HEK293 (cell line): ENCODE data around the gene IRX4.

ENCODE experiments used
- CTCF ChIA-PET: fragments of 350-600 bp; formaldehyde crosslinking; extraction: SDS; loops from one replicate; lab custom pipeline; 2021; ENCODE audit warnings: antibody characterized with exemption; lab: Yijun Ruan, JAX
- POLR2A ChIA-PET: fragments of 300-600 bp; formaldehyde crosslinking; extraction: SDS; loops from one replicate; lab custom pipeline; 2020; ENCODE audit warnings: antibody characterized with exemption, inconsistent platforms; lab: Yijun Ruan, JAX
- H3K27ac ChIP-seq: fragments of 200-500 bp; sonication (Bioruptor generic); 2 replicates; pipeline ENCODE4 v1.5.1; 2014; ENCODE audit warnings: low read depth, low read length, control low read depth, inconsistent platforms; ENCODE audit errors: extremely low read depth
- H3K36me3 ChIP-seq, 2 experiments: fragments of 200-500 bp in 1 of 2; sonication (Bioruptor generic) in 1 of 2; 1 replicate in 1 of 2; 2 replicates in 1 of 2; pipeline ENCODE4 v1.5.1; 2014 to 2017; ENCODE audit warnings: inconsistent platforms in 2 of 2, low read length in 2 of 2; ENCODE audit not compliant: control insufficient read depth in 2 of 2, insufficient read depth in 1 of 2
- H3K4me1 ChIP-seq: fragments of 200-500 bp; sonication (Bioruptor generic); 2 replicates; pipeline ENCODE4 v1.5.1; 2014; ENCODE audit warnings: mild to moderate bottlenecking, low read length, inconsistent platforms; ENCODE audit not compliant: control insufficient read depth, insufficient read depth
- H3K4me3 ChIP-seq: 2 replicates; pipeline ENCODE4 v1.5.1; 2011; ENCODE audit warnings: low read depth, mild to moderate bottlenecking, control low read depth, low read length, moderate library complexity
- H3K9me3 ChIP-seq: fragments of 200-500 bp; sonication (Bioruptor generic); 2 replicates; pipeline ENCODE4 v1.5.1; 2014; ENCODE audit warnings: low read depth, low read length, inconsistent platforms; ENCODE audit not compliant: control insufficient read depth, insufficient read depth
- KLF10 ChIP-seq: fragments of 450-650 bp; IDR thresholded peaks from 2 replicates; pipeline ENCODE4 v1.5.1; 2018; ENCODE audit warnings: missing biosample characterization, mild to moderate bottlenecking, missing genetic modification characterization
- MZF1 ChIP-seq: fragments of 450-650 bp; formaldehyde crosslinking; IDR thresholded peaks from 2 replicates; pipeline ENCODE4 v1.5.1; 2017; ENCODE audit warnings: missing biosample characterization, missing genetic modification characterization, borderline replicate concordance
- TCF7L2 ChIP-seq: IDR thresholded peaks from 2 replicates; pipeline ENCODE4 v1.6.1; 2011; ENCODE audit warnings: low read depth, mild to moderate bottlenecking, inconsistent platforms, low read length, moderate library complexity, borderline replicate concordance
- WT1 ChIP-seq: fragments of 450-650 bp; formaldehyde crosslinking; IDR thresholded peaks from 2 replicates; pipeline ENCODE4 v1.5.1; 2016; ENCODE audit warnings: missing biosample characterization, missing genetic modification characterization
- ZNF398 ChIP-seq: fragments of 450-650 bp; formaldehyde crosslinking; IDR thresholded peaks from 2 replicates; pipeline ENCODE4 v1.5.1; 2017; ENCODE audit warnings: missing biosample characterization, missing genetic modification characterization
- ZNF433 ChIP-seq: fragments of 450-650 bp; formaldehyde crosslinking; IDR thresholded peaks from 2 replicates; pipeline ENCODE4 v1.5.1; 2016; ENCODE audit warnings: missing biosample characterization, missing genetic modification characterization, low read depth
- ZNF473 ChIP-seq: fragments of 450-650 bp; formaldehyde crosslinking; IDR thresholded peaks from 2 replicates; pipeline ENCODE4 v1.5.1; 2017; ENCODE audit warnings: missing biosample characterization, missing genetic modification characterization
- ZNF548 ChIP-seq: fragments of 450-650 bp; formaldehyde crosslinking; IDR thresholded peaks from 2 replicates; pipeline ENCODE4 v1.5.1; 2016; ENCODE audit warnings: missing biosample characterization, missing genetic modification characterization
- ZNF549 ChIP-seq: fragments of 450-650 bp; IDR thresholded peaks from 2 replicates; pipeline ENCODE4 v1.5.1; 2018; ENCODE audit warnings: missing biosample characterization, missing genetic modification characterization, mild to moderate bottlenecking, inconsistent platforms, moderate library complexity
- ZNF664 ChIP-seq: fragments of 450-650 bp; formaldehyde crosslinking; IDR thresholded peaks from 2 replicates; pipeline ENCODE4 v1.5.1; 2016; ENCODE audit warnings: missing biosample characterization, missing genetic modification characterization
- ZNF776 ChIP-seq: fragments of 450-650 bp; formaldehyde crosslinking; IDR thresholded peaks from 2 replicates; pipeline ENCODE4 v1.5.0; 2017; ENCODE audit warnings: missing biosample characterization, missing genetic modification characterization, borderline replicate concordance
- TF ChIP-seq, protein P1 (sequence below): fragments of 450-650 bp; formaldehyde crosslinking; IDR thresholded peaks from 2 replicates; pipeline ENCODE4 v1.5.1; 2016; ENCODE audit warnings: missing biosample characterization, missing genetic modification characterization
- TF ChIP-seq, protein P2 (sequence below): IDR thresholded peaks from 2 replicates; pipeline ENCODE4 v1.6.1; 2011; ENCODE audit warnings: mild to moderate bottlenecking, low read depth, low read length, borderline replicate concordance
- TF ChIP-seq, protein P3 (sequence below): fragments of 450-650 bp; formaldehyde crosslinking; IDR thresholded peaks from 2 replicates; pipeline ENCODE4 v1.5.1; 2016; ENCODE audit warnings: missing biosample characterization, missing genetic modification characterization

IRX4 gene

DNA sequence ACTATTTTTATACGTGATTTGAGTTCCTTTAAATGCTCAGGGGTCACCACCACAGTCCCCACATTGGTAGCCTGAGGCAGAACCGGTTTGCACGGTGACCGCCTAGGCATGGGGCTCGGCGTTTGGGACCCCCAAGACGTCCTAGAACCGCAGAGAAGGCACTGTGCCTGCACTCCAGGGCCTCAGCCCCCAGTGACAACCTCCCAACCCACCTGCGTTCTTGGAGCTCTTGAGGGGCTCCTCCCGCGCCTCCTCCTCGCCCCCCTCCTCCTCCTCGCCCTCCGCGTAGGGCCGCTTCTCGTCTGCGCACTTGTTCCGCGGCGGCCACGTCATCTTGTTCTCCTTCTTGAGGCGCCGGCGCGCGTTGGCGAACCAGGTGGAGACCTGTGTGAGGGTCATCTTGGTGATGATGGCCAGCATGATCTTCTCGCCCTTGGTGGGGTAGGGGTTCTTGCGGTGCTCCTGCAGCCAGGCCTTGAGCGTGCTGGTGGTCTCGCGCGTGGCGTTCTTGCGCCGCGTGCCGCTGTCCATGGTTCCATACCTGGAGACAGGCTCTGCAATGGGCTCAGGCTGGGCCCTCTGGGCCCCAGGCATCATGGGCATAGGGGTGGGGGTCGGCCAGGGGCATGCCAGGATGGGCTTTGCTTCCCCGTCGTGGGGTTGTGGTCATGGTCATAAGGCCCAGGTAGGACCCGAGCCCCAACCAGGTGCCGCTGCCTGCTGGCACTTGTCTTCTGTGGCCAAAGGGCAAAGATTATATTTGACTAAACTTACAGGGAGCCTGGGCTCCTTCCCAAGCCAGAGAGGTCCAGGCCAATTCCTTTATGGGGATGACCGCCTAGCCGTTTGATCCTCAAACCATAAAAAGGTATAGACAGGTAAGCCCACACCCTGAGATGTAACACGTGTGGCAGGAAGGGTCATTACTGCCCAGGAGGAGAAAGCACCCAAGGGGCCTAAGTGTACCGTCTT lies 3.1 kb downstream of the IRX4 start:
- CTCF ChIA-PET, result no interaction called here
- TF ChIP-seq ZNF549 (tag by site-specific recombination), result no peak
- TF ChIP-seq, protein P1, sequence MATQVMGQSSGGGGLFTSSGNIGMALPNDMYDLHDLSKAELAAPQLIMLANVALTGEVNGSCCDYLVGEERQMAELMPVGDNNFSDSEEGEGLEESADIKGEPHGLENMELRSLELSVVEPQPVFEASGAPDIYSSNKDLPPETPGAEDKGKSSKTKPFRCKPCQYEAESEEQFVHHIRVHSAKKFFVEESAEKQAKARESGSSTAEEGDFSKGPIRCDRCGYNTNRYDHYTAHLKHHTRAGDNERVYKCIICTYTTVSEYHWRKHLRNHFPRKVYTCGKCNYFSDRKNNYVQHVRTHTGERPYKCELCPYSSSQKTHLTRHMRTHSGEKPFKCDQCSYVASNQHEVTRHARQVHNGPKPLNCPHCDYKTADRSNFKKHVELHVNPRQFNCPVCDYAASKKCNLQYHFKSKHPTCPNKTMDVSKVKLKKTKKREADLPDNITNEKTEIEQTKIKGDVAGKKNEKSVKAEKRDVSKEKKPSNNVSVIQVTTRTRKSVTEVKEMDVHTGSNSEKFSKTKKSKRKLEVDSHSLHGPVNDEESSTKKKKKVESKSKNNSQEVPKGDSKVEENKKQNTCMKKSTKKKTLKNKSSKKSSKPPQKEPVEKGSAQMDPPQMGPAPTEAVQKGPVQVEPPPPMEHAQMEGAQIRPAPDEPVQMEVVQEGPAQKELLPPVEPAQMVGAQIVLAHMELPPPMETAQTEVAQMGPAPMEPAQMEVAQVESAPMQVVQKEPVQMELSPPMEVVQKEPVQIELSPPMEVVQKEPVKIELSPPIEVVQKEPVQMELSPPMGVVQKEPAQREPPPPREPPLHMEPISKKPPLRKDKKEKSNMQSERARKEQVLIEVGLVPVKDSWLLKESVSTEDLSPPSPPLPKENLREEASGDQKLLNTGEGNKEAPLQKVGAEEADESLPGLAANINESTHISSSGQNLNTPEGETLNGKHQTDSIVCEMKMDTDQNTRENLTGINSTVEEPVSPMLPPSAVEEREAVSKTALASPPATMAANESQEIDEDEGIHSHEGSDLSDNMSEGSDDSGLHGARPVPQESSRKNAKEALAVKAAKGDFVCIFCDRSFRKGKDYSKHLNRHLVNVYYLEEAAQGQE (tag by site-specific recombination), result peak; percentile 67
- TF ChIP-seq, all 188 proteins: peak for 1
- Histone ChIP-seq H3K36me3 (peaks cover 0 to 24% of the 10 kb centered on the region in 2 experiments; a peak in 1 of 3 replicates), H3K4me3 (no peak overlapping the region), H3K27ac (no peak overlapping the region), H3K4me1 (peaks cover 5% of the 10 kb centered on the region), H3K9me3 (no peaks in the 10 kb centered on the region; the same call in 1 of the 2 replicates)
- POLR2A ChIA-PET, result no interaction called here

DNA sequence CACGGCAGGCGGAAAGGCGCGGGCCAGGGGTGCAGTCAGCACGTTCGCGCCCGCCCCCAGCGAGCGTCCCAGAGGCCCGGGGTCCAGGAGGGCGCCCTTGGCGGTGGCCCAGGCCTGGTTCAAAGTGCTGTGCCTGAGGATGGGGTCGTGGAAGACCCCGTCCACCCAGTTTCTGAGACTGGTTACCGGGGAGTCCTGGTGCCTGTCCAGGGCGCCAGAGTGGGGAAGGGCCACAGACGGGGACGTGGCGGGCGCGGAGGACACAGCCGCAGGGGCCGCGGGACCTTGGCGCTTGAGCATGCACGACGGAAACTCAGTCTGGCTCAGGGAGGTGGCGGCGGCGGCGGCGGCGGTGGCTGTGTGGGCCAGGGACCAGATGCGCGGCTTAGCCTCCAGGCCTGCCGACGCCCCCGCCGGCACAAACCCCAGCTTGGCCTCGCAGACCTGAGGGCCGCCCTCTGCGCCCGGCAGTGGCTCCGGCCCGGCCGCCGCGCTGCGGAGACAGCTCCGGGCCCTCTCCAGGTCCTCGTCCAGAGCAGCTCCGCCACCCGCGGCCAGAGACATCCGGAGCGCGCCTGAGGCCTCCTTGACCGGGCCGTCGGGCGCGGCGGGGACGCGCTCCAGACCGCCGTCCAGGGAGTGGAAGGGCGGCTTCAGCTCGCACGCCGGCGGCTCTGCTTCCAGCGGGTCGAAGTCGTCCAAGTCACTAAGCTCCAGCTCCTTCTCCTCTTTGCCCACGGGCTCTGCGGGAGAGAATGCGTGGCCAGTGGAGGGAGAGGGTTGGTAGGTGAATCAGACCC lies 4.5 kb downstream of the IRX4 start:
- H3K36me3 ChIP-seq, result peaks cover 0 to 24% of the 10 kb centered on the region in 2 experiments; a peak in 1 of 3 replicates
- H3K27ac ChIP-seq, result no peak overlapping the region
- H3K4me3 ChIP-seq, result no peak overlapping the region
- TF ChIP-seq, protein P2, sequence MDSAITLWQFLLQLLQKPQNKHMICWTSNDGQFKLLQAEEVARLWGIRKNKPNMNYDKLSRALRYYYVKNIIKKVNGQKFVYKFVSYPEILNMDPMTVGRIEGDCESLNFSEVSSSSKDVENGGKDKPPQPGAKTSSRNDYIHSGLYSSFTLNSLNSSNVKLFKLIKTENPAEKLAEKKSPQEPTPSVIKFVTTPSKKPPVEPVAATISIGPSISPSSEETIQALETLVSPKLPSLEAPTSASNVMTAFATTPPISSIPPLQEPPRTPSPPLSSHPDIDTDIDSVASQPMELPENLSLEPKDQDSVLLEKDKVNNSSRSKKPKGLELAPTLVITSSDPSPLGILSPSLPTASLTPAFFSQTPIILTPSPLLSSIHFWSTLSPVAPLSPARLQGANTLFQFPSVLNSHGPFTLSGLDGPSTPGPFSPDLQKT, result no peak
- TF ChIP-seq ZNF548 (tag by site-specific recombination), result no peak
- TF ChIP-seq MZF1 (tag by site-specific recombination), result no peak
- no peak for TF ChIP-seq ZNF664 (tag by site-specific recombination)
- TF ChIP-seq ZNF473 (tag by site-specific recombination), result no peak
- TF ChIP-seq ZNF433 (tag by site-specific recombination), result no peak
- TF ChIP-seq ZNF776 (tag by site-specific recombination), result no peak
- TF ChIP-seq TCF7L2, result no peak
- TF ChIP-seq WT1 (tag by site-specific recombination), result no peak
- no peak for TF ChIP-seq KLF10 (tag by site-specific recombination)
- no peak for TF ChIP-seq ZNF398 (tag by site-specific recombination)
- TF ChIP-seq, protein P1 (tag by site-specific recombination), result no peak
- TF ChIP-seq, protein P3, sequence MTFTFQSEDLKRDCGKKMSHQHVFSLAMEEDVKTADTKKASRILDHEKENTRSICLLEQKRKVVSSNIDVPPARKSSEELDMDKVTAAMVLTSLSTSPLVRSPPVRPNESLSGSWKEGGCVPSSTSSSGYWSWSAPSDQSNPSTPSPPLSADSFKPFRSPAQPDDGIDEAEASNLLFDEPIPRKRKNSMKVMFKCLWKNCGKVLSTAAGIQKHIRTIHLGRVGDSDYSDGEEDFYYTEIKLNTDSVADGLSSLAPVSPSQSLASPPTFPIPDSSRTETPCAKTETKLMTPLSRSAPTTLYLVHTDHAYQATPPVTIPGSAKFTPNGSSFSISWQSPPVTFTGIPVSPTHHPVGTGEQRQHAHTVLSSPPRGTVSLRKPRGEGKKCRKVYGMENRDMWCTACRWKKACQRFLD (tag by site-specific recombination), result no peak
- H3K9me3 ChIP-seq, result no peaks in the 10 kb centered on the region; the same call in 1 of the 2 replicates
- CTCF ChIA-PET, result interaction anchor here (0.7 kb wide), 1 partner anchor 61 kb away, joined by 3 read pairs; no protein-coding TSS in a partner anchor
- peaks cover 5% of the 10 kb centered on the region for H3K4me1 ChIP-seq
- POLR2A ChIA-PET, result no interaction called here
